IPS-18c (cell line): Measurements from ENCODE around the gene TGFBR2.

Experiments used
- H3K4me3 ChIP-seq: 2 replicates; pipeline ENCODE4 v1.7.0; 2013; ENCODE audit warnings: low read depth, mild to moderate bottlenecking, low read length, moderate library complexity; ENCODE audit not compliant: insufficient read depth
- H3K9me3 ChIP-seq: one replicate; pipeline ENCODE4 v1.6.1; 2013; ENCODE audit warnings: mild to moderate bottlenecking, low read length, moderate library complexity; ENCODE audit not compliant: control insufficient read depth, insufficient read depth

The TGFBR2 gene

GRCh38 chr3:30628205-30628900 lies 22.0 kb downstream of the TGFBR2 start:
- H3K4me3 ChIP-seq, result no peak overlapping the region

GRCh38 chr3:30628901-30629590 lies 22.6 kb downstream of the TGFBR2 start:
- Histone ChIP-seq H3K9me3 (no peaks in the 10 kb centered on the region), H3K4me3 (no peak overlapping the region)

More at GRCh38 chr3:30628205-30628900, 22.0 kb downstream of the TGFBR2 start:
- H3K9me3 ChIP-seq, result no peaks in the 10 kb centered on the region

- no peak overlapping the region for H3K4me3 ChIP-seq
- H3K9me3 ChIP-seq, result no peaks in the 10 kb centered on the region
Observed at GRCh38 chr3:30629746-30630145, 23.3 kb downstream of the TGFBR2 start.

GRCh38 chr3:30630238-30631030 lies 24.0 kb downstream of the TGFBR2 start:
- no peaks in the 10 kb centered on the region for H3K9me3 ChIP-seq
- H3K4me3 ChIP-seq, result no peak overlapping the region

DNA sequence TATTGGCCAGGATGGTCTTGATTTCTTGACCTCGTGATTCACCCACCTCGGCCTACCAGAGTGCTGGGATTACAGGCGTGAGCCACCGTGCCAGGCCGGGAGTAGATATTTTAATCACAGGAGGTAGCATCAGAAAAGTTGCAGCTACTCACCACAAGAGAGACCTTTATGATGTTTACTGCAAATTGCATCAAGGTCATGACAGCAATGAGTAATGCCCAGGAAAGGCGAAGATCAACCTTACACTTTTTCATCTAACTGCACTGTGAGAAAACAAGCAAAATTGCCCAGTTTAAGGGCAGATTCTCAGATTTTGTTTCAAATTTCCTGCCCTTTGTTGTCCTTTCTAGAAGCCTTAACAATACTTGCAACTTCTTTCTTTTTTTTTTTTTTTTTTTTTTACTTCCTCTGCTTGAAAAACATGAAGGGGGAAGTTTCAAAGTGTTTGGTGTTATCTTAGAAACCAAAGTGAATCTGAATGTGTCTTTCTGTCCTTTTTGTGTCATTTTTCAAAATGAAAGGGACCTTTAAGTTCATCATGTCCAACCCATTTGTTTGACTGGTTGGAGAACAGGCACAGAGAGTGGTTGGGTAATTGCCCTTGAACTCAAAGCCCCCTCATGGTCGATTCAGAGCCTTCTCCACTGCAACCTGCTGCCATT lies 25.0 kb downstream of the TGFBR2 start:
- no peaks in the 10 kb centered on the region for H3K9me3 ChIP-seq
- H3K4me3 ChIP-seq, result no peak overlapping the region

DNA sequence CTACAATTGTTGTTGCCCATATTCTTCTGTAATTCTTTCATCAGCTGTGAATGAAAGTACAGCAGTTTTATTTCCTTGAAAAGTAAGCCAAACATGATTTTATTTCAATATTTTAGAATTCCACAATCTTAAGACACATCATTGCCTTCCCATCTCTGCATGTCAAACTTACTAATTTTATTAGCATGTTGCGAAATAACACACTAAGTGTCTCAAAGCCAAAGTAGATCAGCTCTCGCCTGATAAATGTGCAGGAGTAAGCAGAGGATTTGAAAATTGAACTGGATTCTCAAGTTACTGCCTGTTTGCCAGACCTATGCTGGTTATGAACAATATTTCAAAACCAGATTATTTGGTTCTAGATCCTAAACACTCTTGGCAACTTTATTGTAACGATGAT lies 25.7 kb downstream of the TGFBR2 start:
- no peak overlapping the region for H3K4me3 ChIP-seq
- no peaks in the 10 kb centered on the region for H3K9me3 ChIP-seq

DNA sequence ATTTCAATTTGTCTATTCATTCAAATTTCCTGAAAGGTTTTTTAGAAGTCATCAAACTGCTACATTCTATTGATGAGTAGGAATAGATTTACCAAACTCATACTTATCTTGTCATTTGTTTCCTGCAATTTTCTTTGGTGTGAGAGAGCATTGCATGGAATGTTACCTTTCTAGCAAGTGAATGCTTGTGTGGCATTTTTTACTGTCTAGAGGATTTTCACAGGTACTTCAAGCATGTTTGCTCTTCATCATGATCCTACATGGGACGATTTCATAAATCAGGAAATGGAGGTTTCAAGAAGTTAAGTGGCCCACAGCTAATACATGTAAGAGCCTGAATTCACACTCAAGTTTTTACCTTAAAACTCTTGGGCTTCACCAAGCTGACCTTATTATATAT lies 26.1 kb downstream of the TGFBR2 start:
- no peak overlapping the region for H3K4me3 ChIP-seq
- no peaks in the 10 kb centered on the region for H3K9me3 ChIP-seq

DNA sequence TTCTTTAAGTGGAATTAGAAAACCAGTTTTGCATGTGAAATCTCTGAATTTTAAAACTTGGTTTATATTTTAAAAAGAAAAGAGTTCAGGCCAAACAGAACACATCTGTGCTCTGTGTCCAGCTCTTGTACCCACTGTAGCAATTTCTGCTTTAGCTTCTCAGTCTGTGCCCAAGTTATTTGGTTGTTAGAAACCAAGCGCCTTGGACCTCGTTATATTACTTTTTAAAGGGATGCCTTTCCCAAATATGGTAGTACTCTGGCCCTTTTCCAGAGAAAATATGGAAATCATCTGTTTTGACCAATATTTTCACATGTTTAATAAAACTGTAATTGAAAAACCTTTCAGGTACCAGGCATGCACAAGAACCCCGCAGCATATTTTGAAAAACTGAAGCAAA lies 27.3 kb downstream of the TGFBR2 start:
- H3K9me3 ChIP-seq, result no peaks in the 10 kb centered on the region
- no peak overlapping the region for H3K4me3 ChIP-seq

GRCh38 chr3:30634761-30635735 lies 28.6 kb downstream of the TGFBR2 start:
- Histone ChIP-seq H3K9me3 (no peaks in the 10 kb centered on the region), H3K4me3 (no peak overlapping the region)

- Histone ChIP-seq H3K9me3 (no peaks in the 10 kb centered on the region), H3K4me3 (no peak overlapping the region)
Observed at GRCh38 chr3:30637310-30638219, 31.2 kb downstream of the TGFBR2 start.

DNA sequence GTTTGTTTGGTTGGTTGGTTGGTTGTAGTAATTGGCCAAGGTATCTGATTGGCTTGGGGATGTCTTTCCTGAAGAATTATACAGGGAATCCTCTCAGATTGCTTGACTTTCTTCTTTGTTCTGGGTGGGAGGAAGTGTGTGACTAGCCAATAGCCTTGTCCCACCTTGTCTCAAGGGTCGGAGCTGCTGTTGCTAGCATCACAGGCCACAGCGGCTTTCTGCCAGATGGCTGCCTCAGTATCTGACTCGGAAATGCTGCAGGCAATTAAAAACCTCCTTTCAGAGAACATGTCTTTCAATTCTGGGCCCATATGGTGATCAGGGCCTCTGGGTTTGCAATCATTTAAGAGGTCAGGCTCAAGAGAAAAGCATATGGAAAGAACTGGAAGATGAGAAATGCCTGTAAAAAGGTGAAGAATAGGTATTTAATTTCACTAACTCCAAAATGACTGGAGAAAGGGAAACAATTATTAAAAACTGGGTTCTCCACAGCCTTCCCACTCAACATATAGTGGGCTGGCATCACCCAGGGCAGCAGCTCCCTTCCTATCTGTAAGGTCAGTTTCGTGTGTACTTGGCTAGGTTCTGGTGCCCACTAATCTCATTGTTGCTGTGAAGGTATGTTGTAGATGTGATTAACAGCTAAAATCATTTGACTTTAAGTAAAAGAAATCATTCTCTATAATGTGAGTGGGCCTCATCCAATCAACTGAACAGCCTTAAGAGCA lies 32.4 kb downstream of the TGFBR2 start:
- Histone ChIP-seq H3K9me3 (no peaks in the 10 kb centered on the region), H3K4me3 (no peak overlapping the region)

GRCh38 chr3:30639937-30640336 lies 33.5 kb downstream of the TGFBR2 start:
- Histone ChIP-seq H3K4me3 (no peak overlapping the region), H3K9me3 (no peaks in the 10 kb centered on the region)

DNA sequence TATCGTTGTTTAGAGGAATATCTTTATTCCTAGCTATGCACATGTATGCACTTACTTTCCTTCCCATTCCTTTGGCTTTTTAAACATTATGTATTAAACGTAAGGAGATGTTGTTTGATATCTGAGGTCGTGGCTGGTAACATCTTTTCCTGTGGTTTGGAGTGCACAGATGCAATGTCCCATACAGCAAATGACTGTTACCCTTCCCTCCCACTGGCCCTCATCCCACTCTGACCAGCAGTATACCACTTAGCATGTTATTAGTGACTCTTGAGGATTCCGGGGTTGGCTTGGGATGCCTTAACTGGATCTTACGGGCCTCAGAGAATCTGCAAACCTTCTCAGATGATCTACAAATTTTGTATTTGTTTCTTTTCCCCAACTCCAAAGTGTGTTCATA lies 34.5 kb downstream of the TGFBR2 start:
- Histone ChIP-seq H3K4me3 (no peak overlapping the region), H3K9me3 (no peaks in the 10 kb centered on the region)

DNA sequence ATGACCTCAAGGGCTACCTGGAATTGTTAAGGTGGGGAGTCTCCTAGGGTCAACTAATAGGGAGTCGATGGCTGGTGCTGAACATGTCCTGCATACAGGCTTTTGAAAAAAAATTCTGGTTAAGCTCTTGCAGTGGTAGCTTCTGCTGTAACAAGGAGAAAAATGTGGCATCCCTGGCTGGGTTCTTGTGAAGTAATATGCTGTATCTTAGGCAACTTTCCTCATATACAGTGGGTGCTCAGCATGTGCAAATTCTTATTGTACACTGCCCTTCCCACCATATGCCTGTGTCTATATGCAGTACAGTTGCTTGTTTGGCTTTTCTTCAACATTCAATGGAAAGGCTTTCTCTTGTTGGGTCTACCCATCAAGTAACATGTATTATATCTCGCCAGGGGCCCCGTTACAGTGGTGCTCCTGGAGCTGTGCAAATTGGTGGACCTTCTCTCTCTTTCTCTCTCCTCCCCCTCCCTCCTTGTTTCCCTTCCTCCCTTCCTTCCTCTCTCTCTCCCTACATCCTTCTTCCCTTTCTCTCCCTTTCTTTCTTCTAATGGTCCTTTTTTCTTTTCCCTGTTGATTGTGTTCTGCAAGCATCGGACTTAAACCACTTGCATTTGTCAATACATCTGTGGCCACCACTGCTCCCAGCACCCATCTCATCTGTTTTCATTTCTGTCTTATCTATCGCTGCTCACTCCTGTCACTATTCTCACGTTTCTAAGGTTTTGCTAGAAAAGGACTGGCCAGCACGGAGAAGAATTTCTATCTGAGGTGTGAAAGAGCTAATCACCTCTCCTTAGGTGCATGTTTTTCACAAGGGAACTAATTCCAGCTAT lies 35.2 kb downstream of the TGFBR2 start:
- no peaks in the 10 kb centered on the region for H3K9me3 ChIP-seq
- H3K4me3 ChIP-seq, result no peak overlapping the region
